G401.6 (cell line): Measurements from ENCODE around the gene SLC26A3.
"Not testable (repeated sequence)": the region's sequence is repeated elsewhere in the genome, so short reads cannot be mapped to it uniquely, and the experiment has no call there.

Experiments used
- FAIRE-seq: peaks from 2 replicates; lab custom pipeline; 2012; peaks lifted over from hg19 to GRCh38; lab: Jason Lieb, UNC

SLC26A3 gene

DNA sequence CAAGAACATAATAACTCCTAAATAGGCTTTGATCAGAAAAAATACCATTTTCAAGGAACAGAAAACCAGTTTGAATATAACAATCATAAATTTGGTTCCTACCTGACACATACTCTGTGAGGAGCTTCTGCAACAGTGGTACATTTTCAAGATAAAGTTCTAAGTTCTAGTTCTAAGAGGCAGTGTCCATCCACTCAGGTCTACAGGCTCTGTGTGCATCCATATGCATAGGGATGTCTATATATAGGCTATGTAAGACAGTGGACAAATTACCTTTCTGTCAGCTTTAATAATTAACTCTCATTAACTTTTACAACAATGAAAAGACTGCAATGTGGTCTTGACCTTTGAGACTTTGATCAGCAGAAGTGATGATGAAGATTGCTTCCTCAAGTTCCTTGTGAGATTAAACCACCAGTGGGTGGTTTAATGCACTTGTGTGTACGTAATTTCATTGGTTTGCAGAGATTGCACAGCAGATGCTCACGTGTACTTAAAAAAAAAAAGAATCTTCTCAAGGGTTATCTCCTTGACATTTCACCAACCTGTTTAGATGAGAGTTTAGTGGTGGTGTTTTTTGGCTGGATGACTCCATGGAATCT is at the start of gene SLC26A3:
Gene SLC26A3, minus strand, starts transcription at position 215 of the 602 bp plus-strand sequence. CDS start 8,714 bp downstream, outside the sequence.
- no peak for FAIRE-seq

DNA sequence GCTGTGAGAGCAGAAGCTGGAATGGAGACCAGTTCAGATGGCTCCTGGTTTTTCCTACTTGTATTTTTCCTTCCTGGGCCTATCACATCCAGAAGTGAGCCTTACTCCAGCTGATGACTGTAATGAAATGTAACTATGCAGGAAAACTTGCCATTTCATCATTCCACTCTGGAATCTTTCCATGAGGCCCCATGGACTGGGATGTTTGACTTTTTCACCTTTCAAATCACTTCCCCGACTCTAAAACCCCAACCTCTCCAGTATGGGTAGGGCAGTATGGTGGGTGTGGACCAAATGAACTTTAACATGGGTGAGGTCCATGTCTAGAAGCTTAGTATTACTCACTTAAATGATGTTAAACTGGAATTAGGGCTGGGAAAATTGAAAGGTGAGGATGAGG is 47.6 kb upstream of the SLC26A3 start:
- FAIRE-seq: no peak

DNA sequence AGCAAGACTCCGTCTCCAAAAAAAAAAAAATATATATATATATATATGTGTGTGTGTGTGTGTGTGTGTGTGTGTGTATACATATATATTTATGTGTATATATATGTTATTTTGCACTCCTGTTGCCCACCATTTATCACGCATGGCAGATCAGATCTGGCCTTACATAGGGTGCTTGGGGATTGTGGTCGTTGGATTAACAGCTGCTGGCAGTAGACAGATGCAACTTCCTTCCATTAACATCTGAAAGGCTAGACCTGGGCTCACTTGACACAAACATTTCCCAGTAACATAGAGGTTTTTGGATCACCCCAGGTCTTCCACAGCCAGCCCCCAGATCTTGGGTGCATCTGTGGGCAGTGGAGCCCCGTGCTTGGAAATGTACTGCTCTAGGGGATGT is 47.2 kb upstream of the SLC26A3 start:
- FAIRE-seq: no peak

GRCh38 chr7:107848211-107848610 is 45.2 kb upstream of the SLC26A3 start:
- FAIRE-seq: not testable (repeated sequence)

- not testable (repeated sequence) for FAIRE-seq
Observed at GRCh38 chr7:107847836-107848175, 44.8 kb upstream of the SLC26A3 start.

DNA sequence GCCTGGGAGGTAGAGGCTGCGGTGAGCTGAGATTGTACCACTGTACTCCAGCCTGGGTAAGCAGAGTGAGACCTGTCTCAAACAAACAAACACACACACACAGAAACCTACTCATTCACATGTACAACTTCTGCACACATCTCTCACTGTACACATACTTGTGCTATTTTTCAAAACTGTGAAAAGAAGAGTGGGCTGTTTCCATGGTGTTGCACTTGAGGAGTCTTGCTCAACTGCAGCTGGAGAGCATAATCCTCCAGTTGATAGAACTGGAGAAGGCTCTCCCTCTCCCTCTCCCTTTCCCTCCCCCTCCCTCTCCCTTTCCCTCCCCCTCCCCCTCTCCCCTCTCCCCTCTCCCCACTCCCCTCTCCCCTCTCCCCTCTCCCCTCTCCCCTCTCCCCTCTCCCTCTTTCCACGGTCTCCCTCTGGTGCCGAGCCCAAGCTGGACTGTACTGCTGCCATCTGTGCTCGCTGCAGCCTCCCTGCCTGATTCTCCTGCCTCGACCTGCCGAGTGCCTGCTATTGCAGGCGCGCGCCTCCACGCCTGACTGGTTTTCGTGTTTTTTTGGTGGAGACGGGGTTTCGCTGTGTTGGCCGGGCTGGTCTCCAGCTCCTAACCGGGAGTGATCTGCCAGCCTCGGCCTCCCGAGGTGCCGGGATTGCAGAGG is 44.3 kb upstream of the SLC26A3 start:
- FAIRE-seq: no peak

GRCh38 chr7:107846324-107846723 is 43.3 kb upstream of the SLC26A3 start:
- no peak for FAIRE-seq

DNA sequence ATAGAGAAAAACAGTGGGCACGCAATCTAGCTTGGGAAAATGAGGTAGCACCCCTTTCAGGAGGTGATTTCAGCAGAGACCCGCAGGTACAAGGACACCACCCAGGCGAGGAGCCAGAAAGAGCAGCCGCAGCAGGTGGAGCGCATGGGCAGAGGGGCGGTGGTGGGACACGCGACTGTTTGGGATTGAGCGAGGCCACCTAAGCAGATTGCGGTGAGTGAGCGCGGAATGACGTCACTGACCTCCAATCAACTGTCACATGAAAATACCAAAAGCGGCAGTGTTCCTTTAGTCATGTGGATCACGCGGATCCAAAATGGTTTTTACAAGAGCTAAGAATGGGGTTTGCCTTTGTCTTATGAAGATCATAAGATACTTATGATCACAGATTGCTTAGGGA is 40.2 kb upstream of the SLC26A3 start:
- FAIRE-seq: no peak

GRCh38 chr7:107842213-107842612 is 39.2 kb upstream of the SLC26A3 start:
- no peak for FAIRE-seq

DNA sequence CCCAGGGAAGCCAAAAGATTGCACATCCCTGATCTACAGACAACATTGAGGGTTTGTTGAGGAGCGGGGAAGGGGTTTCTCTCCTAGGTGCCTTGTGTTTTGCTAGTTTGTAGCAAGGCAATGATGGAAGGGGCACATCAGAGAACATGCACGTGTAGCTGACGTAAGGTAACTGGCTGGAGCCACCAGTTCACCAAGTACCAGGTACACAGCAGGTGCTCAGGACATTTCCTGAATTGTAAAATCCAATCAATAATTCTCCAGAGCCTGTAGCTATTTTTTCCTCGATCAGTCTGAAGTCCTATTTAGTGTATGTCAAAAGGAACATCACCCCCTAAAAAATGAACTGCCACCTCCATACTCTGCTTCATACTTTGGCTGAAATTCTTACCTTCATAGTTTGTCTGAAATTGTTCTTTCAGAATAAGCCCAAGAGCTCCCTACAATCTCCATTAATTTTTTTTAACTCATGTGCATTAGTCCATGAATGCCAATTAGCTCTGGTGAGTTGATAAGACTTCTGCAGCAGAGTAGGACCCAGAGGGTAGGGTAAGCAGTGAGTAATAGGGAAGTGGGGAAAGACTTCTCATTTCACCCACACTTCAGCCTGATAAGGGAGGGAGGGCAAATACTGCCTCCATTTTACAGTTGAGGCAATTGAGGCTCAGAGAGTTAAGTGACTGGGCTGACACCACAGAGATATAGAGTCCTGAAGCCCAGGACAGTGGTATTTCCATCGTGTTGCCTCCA is 36.0 kb upstream of the SLC26A3 start:
- no peak for FAIRE-seq

GRCh38 chr7:107838024-107838601 is 35.1 kb upstream of the SLC26A3 start:
- FAIRE-seq: no peak

GRCh38 chr7:107837145-107837512 is 34.1 kb upstream of the SLC26A3 start:
- no peak for FAIRE-seq

- FAIRE-seq: no peak
Observed at GRCh38 chr7:107836237-107837144, 33.5 kb upstream of the SLC26A3 start.

DNA sequence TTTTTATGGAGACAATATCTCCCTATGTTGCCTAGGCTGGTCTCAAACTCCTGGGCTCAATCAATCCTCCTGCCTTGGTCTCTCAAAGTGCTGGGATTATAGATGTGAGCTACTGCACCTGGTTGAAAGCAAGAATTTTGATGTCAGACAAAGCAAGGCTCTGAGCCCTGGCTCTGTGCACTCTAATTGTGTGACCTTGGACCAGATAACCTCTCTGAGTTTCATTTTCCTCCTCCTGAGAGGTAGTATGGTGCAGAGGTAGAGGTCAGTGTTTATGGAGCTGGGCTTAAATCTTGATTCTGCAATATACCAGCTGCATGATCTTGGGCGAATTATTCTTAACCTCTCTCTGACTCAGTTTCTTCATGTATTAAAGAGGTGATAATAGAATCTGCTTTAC is 31.4 kb upstream of the SLC26A3 start:
- no peak for FAIRE-seq

DNA sequence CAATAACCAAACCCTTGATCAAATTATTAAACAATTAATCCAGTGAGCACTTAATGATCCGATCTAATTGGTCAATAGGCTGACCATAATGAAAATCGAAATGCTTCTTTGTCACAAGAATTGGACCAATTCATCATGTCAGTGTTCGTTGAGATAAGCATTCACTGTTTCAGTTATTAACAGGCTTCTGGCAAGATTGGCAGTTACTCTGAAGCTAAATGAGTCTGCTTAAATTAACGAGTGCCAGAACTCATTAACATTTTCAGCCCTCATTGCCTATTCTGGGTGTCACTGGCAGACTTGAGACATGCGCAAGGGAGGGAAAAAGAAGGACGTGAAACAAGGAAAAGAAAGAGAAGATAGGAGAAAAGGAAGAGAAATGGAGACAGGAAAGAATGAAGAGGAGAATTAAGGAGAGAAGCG is 30.7 kb upstream of the SLC26A3 start:
- no peak for FAIRE-seq

GRCh38 chr7:107830420-107830819 is 27.4 kb upstream of the SLC26A3 start:
- no peak for FAIRE-seq

DNA sequence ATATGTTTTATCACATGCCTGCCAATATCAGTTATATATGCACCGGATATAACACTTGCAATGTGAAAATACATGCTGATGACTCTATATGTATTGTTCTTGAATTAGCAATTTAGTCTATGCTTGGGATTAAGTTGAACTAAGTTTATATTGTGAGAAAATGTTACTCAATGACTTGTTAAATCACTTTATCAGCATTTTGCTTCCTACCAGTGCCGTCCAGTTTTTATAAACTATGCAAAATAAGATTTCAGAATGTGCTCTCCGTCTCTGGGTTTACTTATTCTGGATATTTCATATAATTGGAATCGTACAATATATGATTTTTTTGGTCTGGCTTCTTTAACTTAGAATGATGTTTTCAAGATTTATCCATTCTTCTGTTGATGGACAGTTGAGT is 25.5 kb upstream of the SLC26A3 start:
- FAIRE-seq: no peak

DNA sequence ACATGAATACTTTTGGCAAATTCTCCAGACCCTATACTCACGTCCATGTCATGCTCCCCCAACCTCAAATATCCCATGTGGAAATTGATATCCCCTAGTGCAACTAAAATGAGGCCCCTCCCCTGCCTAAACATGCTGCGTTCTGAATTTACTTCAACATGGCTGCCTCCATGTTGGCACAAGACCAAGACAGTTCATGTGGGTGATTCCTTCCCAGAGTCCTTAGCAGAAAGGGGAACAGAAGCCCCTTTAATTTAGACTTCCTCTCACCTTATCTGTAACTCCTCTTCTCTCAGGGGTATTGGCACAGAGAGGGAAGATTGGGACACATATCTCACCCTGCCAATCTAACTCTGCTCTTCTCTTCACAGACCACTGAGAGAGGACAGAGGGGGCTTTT is 24.5 kb upstream of the SLC26A3 start:
- FAIRE-seq: no peak

DNA sequence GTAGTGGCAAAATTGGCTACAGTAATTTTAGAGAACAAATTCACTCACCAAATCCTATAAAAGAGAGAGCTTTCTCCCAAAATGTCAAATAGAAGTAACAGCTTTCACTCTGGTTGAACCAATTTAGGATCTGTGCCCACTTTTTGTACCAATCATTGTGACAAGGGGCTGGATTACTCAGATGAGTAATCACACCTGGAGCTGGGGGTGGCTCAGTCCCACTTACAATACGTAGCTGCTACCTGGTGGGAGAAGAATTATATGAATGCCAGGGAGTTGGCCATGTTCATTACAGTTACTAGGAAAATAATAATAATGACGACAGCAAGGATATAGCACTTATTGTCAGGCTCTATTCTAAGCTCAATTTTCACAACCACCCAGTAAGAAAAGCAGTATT is 23.4 kb upstream of the SLC26A3 start:
- no peak for FAIRE-seq

DNA sequence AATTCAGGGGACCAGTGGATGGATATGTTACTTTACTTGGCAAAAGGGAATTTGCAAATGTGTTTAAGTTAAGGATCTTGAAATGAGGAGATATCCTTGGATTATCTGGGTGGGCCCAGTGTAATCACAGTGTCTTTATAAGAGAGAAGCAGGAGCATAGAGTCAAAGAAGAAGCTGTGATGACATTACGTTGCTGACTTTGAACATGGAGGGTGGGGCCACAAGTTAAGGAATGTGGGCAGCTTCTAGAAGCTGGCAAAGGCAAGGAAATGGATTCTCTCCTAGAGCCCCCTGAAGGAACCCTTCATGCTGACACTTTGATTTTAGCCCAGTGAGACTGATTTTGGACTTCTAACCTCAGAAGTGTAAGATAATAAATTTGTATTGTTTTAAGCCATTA is 21.8 kb upstream of the SLC26A3 start:
- no peak for FAIRE-seq

DNA sequence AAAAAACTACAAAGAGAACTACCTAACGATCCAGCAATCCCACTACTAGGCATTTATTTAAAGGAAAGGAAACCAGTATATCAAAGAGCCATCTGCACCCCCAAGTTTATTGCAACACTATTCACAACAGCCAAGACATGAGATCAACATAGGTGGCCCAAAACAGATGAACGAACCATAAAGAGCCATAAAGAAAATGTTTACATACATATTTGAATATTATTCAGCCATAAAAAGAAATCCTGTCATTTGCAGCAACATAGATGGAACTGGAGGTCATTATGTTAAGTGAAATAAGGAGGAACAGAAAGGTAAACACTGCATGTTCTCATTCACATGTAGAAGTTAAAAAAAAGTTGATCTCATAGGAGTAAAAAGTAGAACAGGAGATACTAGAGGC is 15.6 kb upstream of the SLC26A3 start:
- FAIRE-seq: no peak

GRCh38 chr7:107816011-107816566 is 13.1 kb upstream of the SLC26A3 start:
- no peak for FAIRE-seq
